Smooth muscle cell of the brain vasculature (primary cell): Measurements from ENCODE around the gene INS.

ENCODE experiments used
- DNase-seq: peaks from one replicate; pipeline ENCODE4 v3.0.0-alpha.2; 2012; ENCODE audit warnings: low read depth, low spot score

Gene INS

GRCh38 chr11:2164861-2165555 lies 4.0 kb upstream of the INS start:
- DNase-seq = no peak

- no peak for DNase-seq
Measured at GRCh38 chr11:2164081-2164480, 3.1 kb upstream of the INS start.

GRCh38 chr11:2163428-2163978 lies 2.5 kb upstream of the INS start:
- DNase-seq = no peak

DNA sequence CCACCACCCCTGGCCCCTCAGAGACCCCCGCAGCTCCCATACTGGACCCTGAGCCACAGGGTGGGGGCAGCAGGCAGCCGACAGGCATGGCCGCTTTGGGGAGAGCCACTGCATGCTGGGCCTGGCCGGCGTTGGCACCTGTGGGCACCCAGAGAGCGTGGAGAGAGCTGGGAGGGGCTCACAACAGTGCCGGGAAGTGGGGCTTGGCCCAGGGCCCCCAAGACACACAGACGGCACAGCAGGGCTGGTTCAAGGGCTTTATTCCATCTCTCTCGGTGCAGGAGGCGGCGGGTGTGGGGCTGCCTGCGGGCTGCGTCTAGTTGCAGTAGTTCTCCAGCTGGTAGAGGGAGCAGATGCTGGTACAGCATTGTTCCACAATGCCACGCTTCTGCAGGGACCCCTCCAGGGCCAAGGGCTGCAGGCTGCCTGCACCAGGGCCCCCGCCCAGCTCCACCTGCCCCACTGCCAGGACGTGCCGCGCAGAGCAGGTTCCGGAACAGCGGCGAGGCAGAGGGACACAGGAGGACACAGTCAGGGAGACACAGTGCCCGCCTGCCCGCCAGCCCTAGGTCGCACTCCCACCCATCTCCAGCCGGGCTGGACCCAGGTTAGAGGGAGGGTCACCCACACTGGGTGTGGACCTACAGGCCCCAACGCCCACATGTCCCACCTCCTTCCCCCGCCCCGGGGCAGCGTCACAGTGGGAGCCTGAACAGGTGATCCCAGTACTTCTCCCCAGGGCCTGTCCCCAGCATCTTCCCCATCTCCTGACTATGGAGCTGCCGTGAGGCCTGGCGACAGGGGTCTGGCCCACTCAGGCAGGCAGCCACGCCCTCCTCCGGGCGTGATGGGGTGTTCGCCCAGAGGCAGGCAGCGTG lies 1.2 kb downstream of the INS start:
- no peak for DNase-seq

DNA sequence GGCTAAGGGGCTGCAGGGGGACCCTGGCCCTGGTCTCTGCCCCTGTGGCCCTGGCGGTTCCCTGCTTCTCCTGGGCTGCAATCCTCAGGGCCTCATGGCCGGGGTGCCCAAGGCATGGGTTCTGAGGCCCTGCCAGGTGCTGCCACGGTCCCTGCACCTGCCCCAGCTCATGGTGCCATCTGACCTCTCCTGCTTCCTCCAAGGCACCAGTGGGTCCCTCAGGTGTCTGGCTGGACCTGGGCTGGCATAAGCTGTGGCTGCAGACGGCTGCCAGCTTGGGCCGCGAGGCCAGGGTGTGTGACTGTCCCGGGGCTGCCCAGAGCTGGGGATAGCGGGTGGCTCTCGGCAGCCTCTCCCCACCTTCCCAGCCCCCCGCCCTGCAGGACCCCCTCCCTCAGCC lies 2.0 kb downstream of the INS start:
- no peak for DNase-seq

- no peak for DNase-seq
Measured at GRCh38 chr11:2158296-2158737, 2.7 kb downstream of the INS start.

DNA sequence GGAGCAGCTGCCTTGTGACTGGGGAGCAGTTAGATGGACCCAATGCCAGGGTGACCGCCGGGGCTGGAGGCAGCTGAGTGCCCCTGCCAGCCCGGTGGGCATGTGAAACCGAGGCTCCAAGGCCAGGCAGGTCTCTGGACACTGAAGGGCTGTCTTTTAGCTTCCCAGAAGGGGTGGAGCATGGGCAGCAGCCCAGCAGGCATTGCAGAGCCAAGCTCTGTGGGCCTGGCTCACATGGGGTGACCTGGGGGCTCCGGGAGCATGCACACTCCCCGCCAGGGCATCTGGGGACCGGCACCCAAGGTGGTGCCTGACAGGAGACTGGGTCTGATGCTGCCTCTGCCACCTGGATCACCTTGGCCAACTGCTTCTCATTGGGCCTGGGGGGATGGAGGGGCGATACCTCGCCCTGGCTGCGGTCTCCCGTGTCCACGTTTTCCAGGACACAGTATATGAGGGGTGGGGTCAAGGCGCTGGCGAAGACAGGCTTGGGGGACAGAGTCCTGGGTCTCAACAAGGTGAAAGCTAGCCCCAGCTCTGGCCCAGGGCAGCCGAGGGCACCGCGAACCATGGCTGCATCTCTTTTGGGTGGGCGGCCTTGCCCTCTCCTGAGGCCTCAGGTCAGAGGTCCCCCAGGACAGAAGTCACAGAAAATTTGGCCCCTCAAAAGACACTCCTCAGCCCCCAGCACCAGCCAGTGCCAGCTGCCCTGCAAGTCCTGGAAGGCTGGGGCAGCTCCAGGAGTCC lies 3.5 kb downstream of the INS start:
- DNase-seq = no peak

- no peak for DNase-seq
Measured at GRCh38 chr11:2156416-2157182, 4.4 kb downstream of the INS start.

DNA sequence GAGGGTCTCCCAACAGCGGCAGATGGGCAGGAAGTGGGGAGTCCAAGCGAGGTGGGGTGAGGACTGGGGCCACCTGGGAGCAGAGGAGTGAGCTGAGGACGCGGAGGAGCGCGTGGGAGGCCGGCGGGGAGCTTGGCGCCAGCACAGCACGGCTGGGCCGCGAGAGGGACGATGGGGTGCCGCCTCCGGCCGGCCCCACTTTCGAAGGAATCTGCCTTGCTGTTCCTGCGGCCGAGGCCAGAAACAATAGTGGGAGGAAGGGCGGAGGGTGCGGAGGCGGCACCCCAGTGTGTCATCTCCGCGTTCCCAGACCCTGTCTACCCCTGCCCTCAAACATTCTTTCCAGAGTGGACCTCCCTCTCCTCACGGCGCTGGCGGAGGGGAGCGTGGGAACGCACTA lies 5.5 kb downstream of the INS start:
- DNase-seq = no peak

GRCh38 chr11:2154889-2155288 lies 6.1 kb downstream of the INS start:
- no peak for DNase-seq

DNA sequence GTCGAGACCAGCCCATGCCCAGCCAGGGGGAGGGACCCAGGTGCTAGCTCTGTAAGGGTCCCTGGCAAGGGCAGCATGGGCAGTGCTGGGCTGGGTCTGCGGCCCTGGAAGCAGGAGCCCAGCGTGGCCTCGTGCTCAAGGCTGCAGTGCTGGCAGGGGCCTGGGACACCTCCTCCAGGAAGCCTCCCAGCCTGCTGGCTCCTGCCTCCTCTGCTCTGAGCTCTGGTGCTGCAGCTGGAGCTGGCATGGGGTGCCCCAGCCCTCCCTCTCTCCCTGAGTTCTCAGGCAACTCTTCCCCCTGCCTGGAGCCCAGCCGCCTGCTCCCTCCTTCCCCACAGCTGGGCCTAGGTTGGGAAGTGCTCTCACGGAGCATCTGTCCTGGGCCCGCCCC lies 6.8 kb downstream of the INS start:
- no peak for DNase-seq

DNA sequence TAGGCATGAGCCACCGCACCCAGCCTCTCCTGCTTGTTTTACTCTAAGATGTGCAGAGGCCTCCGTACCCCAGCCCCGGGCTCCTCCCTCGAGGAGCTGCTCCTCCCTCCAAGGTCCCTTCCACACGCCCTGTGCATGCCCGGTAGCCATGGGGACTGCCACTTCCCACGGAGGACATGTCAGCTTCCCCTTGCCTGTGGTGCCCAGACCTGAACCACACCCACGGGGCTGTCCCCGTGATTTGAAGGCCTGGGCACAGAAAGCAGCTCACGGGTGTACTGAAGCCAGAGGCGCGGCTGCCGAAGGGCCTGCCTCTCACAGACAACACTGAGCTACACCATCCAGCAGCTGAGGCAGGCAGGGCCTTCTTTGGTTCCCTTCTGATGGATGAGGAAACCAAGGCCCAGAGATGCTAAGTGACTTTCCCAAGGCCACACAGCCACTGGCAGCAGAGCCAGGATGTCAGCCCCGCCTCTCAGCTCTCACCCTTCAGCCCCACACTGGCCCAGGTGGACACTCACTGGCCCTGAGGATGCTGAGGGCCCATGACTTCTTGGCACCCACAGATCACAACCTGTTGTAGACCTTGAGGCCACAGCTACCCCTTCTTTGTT lies 7.3 kb downstream of the INS start:
- DNase-seq = no peak

DNA sequence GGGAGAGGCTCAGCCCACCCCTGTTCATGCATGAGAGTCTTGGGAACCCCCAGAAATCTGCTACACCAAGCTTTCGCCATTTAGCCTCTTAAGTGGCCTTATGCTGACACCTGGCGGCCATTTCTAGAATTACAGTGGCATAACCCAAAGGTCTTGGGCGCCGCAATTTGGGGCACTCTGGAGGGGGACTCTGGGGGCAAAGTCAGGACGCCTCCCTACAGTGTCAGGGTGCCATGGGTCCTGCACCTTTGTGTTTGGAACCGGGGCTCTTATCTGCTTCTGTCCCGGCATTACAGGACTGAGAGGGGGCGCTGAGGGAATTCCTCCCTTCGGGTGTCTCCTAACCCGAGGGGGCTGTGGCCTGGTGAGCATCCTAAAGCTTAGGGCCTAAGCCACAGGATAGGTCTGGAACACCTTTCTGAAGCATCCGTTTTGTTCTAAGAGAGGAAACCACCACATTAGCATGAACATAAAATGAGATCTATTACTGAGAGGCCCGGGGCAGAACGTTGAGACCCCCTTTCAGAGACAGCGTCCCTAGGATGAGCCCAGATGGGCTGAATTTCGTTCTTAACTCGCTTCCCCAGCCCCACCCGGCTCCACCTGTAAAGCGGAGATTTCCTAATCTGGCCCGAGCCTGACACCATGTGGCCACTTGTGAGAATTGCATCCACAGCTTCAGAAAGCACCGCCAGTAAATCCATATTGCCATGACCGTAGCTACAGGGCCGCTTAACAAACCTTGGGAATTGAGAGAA lies 9.3 kb downstream of the INS start:
- peak; percentile 65 for DNase-seq

DNA sequence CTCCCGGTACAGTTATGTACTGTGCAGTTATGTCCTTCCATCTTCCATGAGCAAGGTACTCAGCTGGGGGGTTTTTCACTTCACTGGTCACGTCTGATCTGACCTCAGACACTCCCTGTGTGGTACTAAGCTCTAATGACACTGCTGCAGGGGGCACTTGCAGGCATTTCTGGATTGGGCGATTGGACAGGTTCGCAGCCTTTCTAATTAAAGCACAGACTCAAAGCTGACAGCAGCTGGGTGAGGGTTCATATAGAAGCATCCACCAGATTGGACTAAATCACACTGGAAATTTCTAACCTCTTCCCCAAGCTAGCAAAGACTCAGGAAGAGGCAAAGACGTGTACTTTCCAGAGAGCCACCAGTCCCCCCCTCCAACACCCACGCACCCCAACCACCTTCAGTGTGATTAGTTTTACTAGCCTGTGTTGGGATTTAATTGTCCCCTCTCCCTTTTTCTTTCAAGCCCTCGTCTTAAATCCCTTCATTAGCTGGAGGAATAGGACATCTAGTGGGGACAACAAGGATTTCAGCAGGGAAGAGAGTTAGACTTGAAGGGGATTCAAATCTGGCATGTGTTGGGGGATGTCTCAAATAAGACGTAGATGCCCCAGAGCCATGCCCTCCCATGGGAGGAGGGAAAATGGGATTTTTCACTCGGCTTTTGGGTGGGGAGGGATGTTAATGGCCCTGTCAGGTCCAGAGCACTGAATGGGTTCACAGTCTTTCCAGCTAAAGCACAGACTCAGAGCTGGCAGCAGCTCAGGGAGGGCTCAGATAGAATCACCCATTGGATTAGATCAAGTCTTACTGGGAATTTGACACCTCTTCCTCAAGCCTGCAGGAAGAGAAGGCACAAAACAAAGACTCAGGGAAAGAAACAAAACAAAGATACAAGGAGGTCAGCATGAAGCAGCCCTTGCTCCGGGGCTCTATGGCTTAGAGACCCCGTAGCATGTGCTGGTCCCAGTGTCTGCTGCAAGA lies 10.9 kb downstream of the INS start:
- DNase-seq = peak; percentile 66

- no peak for DNase-seq
Measured at GRCh38 chr11:2149460-2149859, 11.5 kb downstream of the INS start.

GRCh38 chr11:2148595-2148994 lies 12.4 kb downstream of the INS start:
- no peak for DNase-seq

- no peak for DNase-seq
Measured at GRCh38 chr11:2147391-2147790, 13.6 kb downstream of the INS start.

DNA sequence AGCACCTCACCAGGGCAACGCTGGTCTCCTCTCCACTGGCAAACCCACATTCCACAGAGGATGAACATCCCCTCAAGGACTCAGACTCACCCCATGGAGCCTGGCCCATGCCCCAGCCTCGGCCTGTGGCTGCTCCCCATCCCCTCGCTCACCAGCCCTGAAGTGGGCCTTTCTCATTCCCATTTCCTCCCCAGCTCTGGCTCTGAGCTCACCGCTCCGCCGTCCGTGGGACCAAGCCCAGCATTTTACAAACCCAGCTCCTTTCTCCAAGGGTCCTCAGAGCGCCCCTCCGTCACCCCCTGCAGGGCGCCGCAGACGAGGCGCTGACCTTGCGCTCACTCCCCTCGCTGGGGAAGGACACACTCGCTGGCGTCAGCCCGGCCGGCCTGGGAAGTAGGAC lies 15.0 kb downstream of the INS start:
- no peak for DNase-seq
